ENCODE measurements around the gene HDHD3.
"Not testable (repeated sequence)": the region's sequence is repeated elsewhere in the genome, so short reads cannot be mapped to it uniquely, and the experiment has no call there.

HDHD3 gene, protein sequence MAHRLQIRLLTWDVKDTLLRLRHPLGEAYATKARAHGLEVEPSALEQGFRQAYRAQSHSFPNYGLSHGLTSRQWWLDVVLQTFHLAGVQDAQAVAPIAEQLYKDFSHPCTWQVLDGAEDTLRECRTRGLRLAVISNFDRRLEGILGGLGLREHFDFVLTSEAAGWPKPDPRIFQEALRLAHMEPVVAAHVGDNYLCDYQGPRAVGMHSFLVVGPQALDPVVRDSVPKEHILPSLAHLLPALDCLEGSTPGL

DNA sequence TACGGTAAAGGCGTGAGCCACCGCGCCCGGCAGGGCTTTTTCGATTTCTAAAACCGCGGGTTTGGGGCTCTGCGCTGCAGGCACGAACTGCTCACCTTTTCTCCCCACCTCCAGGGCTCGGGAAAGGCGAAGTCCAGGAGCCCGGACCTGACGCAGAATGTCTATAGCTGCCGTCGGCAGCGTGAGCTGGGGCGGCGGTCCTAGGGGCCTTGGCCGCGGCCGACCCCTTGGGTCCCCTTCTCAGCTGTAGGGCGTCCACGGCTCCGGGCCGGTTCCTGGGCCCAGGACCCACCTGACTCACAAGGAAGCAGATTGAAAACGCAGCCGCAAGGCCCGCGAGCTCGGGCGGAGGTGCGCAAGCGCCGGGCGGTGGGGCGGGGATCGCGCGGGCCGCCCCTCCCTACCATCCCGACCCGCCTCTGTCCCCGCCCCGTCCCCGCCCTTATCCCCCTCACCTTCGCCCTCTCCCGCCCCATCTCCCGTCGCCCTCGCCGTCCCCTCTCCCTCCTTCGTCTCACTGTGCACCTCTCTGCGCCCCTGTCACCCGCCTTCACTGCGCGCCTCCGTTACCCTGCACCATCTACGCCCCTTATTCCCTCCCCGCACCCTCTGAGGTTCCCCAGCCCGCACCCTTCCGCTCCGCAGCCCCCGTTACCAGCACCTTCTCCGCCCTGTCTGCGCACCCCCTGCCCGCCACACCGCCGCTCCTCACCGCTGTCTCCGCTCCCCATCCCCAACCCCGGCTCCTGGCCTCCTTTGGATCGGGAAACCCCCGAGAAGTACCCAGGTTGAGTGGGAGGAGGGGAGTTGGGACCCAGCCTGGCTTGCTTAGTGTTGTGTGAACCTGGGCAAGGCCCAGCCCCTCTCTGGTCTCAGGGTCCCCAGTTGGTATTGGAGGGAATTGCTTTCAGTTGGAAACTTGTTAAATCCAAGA is at the start of gene HDHD3:
TSS of gene HDHD3 (minus strand) at position 353 of the 934 bp plus-strand sequence. CDS start 2,632 bp downstream, outside the sequence.
- peak; percentile 86 for DNase-seq (ENCODE audit: low spot score)

DNA sequence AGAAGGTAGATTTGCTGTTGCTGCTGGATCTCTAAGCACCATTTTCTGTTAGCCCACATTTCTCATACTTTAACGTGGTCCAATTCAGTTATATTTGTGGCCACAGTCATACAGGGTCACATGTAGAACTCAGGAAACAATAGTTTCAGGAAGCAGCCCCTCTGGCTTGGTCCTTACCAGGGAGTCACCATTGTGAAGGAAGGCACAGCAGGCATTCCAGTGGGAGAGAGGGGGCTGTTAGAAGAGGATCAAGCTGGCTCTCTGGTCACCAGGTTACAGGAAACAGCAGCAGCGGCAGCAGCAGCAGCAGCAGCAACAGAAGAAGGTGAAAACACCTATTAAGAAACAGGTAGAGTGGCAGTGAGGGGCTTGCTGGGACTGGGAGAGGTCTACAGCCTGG is 48.3 kb upstream of the HDHD3 start:
- DNase-seq (ENCODE audit: low spot score), result no peak

DNA sequence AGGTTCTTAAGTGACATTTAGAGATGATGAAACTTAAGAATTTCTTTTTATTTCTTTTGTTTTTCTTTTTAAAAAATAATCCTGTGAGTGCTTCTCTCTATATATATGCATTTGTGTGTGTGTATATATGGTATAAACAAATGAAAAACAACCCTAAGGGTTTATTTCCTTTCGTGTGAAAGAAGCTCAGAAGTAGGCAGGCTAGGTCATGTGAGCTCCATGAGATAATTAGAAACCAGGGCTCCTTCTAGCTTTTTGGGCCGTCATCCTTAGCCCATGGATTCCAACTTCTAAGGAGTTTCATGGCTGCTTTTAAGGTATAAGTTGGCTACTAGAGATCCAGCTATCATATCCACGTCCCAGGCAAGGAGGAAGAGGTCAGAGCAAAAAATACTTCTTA is 44.9 kb upstream of the HDHD3 start:
- no peak for DNase-seq (ENCODE audit: low spot score)

DNA sequence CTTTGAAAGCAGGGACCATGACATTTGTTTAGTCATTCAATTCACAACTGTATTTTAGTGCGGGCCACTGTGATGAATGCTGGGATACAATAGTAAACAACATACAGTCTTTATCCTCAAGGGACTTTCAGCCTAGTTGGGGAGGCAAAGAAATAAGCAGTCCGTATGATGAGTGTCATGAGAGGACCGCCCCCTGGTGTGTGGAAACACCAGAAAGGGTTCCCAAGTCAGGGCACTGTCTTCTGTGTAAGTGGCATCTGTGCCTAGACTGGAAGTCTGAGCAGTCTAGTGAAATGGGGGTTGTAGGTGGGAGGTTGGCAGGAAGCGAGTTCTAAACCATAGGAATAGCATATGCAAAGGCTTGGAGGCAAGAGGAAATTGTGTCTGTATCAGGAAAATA is 40.6 kb upstream of the HDHD3 start:
- no peak for DNase-seq (ENCODE audit: low spot score)

DNA sequence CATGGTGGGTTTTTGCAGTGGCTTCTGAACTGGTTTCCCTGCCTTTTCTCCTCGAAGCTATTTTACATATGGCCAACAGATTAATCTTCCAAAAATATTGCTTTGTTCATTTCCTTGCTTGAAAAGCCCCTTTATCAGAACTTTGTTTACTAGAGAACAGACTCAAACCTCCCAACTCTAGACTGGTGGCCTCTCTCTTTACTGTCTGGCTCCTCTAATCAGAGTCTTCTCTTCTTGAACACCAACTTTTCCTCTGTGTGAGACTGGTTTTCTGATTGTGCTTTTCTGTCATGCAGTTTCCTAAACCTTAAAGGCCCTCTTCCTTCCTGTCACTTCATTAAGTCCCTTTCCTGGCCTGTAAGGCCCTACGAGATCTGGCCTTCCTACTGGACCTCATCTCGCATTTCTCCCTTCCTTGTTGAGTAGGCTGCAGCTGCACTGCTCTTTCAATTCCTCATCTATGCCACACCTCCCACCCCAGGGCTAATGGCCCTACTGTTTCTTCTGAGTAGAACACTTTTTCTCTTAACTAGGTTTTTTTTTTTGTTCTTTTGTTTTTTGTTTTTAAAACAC is 39.4 kb upstream of the HDHD3 start:
- DNase-seq (ENCODE audit: low spot score), result no peak

DNA sequence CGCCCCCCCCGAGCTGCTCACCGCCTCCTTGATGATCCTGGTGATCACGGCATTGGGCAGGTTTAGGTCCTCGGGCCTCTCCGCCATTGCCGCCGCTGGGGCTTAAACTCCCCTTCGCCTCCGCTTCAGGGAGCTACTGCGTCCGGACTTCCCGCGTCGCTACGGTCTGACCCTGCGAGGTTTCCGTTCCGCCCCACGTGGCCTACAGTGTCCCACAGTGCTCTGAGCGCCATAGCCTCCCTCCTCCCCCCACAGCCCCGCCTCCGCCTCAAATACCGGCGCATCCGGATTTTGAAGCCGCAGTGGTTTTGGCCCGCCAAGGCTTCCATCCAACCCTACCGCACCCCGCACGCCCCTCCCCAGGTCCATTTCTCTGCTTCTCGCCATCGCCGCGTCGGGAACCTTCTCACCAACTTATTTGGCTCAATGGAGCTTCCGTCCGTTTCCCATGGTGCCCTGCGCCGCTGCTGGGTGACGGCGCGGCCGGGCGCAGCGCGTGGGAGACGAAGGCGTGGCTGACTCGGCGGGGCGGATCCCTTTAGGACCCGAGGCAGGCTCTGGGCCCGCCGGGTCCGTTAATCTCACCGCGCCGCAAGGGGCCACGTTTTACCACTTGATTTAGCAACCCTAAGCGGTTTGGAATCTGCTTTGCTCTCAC is 33.5 kb upstream of the HDHD3 start, which contains the start of the genes C9orf43 and POLE3:
TSS of gene C9orf43 (plus strand) at position 541 of the 658 bp plus-strand sequence. CDS start 2,747 bp downstream, outside the sequence.
TSS of gene POLE3 (minus strand) at position 469 of the 658 bp plus-strand sequence. CDS start at position 87, 382 bp downstream.
- peak; percentile 93 for DNase-seq (ENCODE audit: low spot score)

DNA sequence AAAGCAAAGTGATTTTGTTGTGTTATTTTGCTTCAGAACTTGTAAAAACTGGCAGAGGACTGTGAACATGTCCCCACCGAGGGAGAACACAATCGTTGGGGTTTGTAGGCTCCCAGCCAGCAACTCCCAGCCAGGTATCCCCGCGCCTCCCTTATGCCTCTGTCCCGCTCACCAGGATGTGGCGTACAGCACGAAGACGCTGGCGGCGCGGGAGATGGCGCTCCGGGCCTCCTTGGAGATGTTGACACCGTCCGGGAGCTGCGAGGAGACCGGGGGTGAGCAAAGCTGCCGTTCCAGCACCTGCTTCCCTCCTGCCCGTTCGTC is 33.1 kb upstream of the HDHD3 start:
- DNase-seq (ENCODE audit: low spot score), result no peak

DNA sequence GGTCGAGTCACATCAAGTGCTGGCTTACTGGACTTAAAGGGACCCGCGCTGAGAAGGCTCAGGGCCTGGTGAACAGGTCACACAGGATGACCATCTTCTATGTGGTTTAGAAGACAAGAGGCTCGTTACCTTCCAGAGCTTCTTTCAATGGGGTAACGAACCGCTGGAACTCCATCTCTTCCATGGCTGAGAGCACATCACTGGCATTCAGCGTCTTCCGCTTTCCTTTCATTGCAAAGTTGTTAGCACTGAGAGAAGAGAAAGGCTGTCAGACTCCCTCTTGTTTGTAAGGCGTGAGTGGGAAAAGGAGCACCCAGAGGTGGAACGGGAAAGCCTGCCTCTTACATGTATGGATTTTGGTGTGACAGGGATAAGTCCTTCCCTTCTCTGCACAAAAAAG is 32.7 kb upstream of the HDHD3 start:
- no peak for DNase-seq (ENCODE audit: low spot score)

DNA sequence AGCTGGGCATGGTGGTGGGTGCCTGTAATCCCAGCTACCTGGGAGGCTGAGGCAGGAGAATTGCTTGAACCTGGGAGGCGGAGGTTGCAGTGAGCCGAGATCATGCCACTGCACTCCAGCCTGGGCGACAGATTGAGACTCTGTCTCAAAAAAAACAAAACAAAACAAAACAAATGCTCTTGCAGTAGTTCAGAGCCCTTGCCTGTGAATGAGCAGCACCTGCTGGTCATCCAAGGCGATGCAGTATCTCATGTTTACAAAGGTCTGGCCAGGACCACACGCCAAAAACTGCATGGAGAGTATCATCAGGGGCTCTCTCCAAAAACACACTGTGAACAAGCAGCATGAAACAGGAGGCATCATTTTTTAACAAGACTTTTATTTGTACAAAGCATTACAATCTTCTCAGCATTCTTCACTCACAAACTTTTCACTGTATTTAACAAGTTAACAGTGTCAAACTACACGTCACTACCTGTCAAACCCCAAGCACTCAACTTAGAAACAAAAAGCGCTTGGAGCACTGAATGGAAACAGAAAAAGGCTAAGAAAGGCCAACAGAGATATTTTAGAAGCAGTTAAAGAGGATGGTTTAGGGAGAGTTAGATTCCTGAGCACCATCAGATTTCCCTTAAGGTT is 30.2 kb upstream of the HDHD3 start:
- DNase-seq (ENCODE audit: low spot score), result peak; percentile 70

DNA sequence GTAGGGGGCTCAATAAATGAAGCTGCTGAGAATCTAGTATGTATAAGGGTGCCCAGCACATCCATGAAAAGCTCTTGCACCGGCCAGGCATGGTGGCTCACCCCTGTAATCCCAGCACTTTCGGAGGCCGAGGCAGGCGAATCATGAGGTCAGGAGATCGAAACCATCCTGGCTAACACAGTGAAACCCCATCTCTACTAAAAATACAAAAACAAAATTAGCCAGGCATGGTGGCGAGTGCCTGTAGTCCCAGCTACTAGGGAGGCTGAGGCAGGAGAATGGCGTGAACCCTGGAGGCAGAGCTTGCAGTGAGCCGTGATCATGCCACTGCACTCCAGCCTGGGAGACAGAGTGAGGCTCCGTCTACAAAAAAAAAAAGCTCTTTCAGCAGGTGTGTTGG is 29.6 kb upstream of the HDHD3 start:
- not testable (repeated sequence) for DNase-seq (ENCODE audit: low spot score)

DNA sequence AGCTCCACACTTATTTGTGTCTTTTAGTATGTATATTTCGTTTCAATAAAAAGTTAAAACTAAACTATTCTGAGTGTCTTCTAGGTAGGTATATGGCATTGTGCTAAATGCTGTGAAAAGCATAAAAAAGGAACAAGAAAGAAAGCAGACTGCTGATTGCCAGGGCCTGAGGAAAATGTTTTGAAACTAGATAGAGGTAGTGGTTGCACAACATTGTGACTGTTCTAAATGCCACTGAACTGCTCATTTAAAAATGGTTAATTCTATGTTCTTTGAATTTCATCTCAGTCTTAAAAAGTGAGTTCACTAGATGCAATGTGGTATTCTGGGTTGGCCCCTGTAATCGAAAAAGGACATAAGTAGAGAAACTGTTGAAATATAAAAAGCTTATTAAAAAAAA is 26.9 kb upstream of the HDHD3 start:
- DNase-seq (ENCODE audit: low spot score), result no peak

DNA sequence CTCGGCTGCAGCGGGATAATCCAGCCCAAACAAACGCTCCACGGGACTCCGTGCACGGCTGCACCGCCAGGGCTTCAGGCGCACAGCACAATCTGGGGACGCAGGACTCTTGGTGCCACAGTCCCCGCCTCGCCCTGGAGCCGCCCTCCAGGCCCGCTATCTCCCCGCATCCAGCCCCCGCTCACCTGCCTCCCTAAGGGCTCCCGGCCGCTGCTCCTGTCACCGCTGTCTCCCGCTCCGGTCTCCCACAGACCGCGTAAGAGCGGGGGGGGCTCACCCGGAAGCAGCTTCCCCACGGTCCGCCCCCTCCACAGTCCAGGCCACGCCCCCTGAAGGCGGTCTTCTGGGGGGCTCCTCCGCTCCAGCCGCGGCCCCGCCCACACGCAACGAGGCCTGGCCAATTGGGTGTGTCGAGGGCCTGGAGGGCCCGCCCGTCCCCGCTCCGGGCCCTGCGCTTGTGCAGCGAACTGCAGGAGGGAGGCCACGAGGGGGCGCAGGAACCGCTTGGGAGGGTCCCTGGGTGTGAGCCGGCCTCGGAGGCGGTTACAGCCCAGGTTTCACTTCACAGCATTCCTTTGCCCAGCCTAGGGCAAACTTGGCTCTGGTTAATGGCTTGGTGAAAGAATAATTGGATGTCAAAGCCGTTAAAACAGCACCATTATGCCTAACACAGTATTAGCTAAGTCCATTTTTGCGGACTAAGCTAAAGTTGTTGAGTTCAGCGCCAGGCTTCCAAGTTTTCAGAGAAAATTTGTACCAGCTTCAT is 24.4 kb upstream of the HDHD3 start, which contains the start of gene ALAD:
TSS of gene ALAD (minus strand) at position 258 of the 766 bp plus-strand sequence. CDS start 7,725 bp downstream, outside the sequence.
- DNase-seq (ENCODE audit: low spot score), result peak; percentile 99

DNA sequence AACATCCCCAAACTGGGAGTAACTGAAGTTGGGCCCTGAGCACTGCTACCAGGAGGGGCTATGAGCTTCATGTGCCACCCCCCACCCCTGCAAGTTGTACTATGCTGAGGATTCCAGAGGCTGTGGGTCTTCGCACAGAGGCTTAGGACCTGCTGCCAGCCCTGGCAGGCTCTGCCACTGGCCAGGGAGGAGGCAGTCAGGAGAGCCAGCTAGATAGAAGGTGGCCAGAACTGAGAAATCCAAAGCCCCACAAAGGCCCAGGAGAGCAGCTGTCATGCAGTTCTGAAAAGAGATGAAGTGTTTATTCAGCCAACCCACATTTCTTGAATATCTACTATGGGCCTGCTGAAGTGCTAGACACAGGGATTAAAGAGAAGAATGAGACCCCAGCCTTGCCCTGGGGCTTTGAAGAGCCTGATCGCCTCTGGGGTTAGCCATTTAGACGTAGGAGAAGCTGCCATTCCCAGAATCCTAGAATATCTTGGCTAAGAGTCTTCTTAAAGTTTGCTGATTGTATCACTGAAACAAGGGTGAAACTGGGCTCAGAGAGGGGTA is 22.9 kb upstream of the HDHD3 start:
- DNase-seq (ENCODE audit: low spot score), result no peak

DNA sequence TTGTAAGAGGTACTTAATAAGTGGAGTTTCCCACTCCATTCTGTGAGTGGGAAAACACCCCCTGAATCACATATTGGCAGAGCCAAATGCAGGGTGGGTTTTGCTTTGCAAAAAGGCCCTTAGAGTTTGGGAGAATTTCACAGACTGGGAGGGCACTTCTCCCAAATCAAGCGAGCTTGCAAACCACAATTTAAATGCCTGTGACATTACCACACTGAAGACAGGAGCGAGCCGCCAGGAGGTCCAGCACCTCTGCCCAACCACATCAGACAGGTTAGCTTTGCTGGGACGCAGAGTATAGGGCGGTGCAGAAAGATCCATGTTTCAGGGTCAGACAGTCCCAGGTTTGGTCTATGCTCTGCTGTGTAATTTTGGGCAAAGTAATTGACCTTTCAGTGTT is 22.0 kb upstream of the HDHD3 start:
- no peak for DNase-seq (ENCODE audit: low spot score)

DNA sequence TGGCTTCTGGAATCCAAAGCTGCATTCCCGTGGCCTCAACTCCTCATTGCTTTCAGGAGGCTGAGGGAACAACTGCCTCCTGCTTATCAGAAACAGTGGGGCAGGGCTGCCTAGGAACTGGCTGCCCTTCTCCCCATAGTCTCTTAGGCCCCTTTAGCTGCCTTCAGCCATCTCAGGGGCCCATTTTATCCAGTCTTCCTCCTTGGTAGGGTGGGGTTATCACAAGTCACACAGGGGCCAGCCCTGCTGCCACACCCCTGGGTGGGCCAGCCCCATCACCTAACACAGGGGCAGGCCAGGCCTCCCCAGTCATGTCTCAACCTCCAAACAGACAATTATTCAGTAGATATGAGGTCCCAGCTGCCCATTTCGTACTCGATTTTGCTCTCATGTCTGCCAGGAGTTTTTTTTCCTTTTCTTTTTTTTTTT is 20.4 kb upstream of the HDHD3 start:
- DNase-seq (ENCODE audit: low spot score), result no peak

DNA sequence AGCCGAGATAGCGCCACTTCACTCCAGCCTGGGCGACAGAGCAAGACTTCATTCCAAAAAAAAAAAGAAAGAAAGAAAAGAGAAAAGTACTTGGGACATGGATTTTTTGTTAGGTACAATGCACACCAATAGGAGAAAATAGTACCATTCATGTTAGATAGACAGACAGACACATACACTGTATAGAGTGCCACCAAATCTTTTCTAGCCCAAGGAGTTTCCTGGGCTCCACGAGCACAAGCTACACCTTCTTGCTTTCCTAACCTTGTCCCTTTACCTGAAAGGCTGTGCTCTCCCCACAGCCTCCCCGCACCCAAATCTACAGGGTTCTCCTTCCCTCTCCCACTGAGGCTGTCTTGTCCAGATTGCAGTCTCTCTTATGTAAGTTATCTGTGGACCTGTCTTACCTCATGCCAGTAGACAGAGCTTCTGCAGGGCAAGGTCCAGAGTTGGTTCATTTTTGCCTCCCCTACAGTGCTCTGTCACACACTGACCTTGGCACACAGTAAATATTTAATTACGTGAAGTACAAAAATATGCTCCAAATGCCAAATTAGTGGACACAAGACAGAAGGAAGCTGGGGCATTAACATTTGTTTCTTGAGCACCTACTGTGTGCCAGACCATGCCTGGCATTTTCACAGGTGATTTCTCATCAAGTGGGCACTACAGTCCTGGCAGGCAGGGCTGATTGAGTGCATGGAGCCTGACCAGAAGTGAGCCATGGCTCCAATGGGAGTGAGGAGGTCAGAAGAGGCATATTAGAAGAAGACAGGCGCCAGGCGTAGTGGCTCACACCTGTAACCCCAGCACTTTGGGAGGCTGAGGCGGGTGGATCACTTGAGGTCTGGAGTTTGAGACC is 18.4 kb upstream of the HDHD3 start:
- no peak for DNase-seq (ENCODE audit: low spot score)

DNA sequence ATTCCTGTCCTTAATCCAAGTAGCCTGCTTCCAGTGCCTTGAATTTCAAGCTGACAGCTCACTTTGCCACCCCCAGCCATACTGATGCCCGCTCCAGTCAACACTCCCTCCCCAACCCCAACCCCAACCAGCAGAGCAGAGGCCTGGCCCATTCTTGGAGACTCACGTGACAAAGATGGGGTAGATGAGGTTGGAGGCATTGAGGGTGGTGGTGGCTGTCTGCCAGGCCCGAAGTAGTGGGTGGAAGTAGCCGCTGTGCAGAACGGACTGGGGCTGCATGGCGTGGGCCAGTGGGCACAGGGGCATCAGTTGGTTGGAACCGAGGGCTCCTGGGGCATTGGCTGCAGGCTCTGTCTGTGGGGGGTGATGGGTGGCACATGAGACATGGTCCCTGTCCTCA is 16.5 kb upstream of the HDHD3 start:
- no peak for DNase-seq (ENCODE audit: low spot score)

DNA sequence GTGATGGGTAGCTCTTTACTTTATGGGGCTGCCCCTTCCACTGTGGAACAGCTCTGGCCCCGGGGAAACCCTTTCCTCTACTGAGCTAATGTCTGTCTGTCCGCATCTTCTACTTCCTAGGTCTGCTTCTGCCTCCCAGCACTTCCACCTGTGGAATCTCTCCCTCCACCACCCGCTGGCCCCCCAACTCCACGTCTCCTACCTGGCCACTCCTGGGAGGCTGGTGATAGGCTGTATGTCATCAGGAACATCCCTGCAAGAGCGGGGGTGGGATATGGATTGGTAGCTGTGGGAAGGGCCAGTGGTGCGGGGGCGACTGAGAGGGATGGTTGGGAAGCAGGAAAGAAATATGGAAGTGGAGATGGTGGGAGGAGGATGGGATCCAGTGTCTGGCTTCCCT is 15.1 kb upstream of the HDHD3 start:
- no peak for DNase-seq (ENCODE audit: low spot score)

DNA sequence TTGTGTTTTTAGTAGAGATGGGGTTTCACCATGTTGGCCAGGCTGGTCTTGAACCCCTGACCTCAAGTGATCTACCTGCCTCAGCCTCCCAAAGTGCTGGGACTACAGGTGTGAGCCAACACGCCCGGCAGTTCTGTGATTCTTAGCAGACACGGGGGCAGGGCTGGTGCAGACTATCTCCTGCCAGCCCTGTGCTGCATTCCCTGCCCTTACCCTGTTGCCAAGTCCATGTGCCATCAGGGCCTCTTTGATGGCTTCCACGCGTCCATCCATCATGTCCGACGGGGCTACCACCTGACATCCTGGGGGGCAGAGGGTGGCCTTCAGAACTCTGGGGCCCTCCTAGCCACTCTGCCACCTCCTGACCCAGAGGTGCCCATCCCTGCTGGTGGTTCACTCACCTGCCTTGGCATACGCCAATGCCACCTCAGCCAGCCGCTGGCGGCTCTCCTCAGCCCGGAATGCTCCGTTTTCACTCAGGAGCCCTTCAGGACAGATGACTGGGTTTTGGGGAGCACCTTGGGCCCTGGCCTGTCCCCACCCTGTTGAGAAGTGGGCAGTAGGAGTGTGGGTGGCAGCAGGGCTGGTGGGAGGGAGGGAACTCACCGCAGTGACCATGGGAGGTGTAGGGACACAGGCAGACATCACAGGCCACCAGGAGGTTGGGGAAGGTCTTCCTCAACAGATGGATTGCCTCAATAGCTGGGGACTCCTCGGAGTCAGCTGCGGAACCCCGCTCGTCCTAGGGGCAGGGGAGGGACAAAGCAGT is 13.6 kb upstream of the HDHD3 start:
- DNase-seq (ENCODE audit: low spot score), result no peak

Measured in CD4-positive, alpha-beta T cell treated with Interleukin-2 at 100 ng/mL for 4 hours (primary cell).